Measurements from ENCODE around the gene LGR6.
A peak's percentile ranks its signal among the peaks of the same experiment; 100 is the strongest.
"Not testable (repeated sequence)": the region's sequence is repeated elsewhere in the genome, so short reads cannot be mapped to it uniquely, and the experiment has no call there.

LGR6 gene

DNA sequence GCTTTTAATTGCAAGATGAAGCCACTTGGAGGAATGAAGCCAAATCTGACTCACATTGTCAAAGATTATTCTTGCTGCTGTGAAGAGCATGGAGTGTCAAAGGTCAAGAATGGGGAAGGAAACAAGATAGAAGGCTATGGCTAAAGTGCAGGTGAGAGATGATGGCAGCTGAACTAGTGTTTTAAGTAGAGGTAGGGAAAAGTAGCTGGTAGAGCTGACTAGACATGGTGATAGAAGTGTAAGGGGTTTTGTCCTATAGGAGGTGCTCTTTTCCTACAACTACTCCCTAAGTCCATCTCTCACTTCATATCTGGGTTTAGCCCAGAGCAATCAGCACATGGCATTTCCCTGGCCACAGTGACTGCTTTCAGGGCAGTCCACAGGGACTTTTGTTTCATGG is 136.3 kb downstream of the LGR6 start:
- DNase-seq (ENCODE audit: low spot score): no peak

DNA sequence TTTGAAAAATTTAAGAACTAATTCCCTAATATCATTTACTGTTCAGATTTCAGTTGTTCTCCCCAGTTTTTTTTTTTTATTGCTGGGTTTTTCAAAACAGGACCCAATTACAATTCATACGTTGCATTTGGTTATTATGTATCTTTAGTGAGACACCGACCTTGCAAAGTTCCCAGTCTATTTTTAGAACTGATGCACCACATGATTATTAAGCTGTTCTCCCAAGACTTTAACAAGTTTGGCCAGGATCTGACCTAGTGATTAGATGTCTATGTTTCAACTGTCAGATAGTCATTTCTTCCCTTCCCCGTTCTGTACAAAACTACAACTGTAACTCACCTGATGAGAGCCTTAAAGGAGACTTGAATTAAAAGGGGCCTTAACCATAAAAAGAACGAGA is 140.3 kb downstream of the LGR6 start:
- DNase-seq (ENCODE audit: low spot score): no peak

DNA sequence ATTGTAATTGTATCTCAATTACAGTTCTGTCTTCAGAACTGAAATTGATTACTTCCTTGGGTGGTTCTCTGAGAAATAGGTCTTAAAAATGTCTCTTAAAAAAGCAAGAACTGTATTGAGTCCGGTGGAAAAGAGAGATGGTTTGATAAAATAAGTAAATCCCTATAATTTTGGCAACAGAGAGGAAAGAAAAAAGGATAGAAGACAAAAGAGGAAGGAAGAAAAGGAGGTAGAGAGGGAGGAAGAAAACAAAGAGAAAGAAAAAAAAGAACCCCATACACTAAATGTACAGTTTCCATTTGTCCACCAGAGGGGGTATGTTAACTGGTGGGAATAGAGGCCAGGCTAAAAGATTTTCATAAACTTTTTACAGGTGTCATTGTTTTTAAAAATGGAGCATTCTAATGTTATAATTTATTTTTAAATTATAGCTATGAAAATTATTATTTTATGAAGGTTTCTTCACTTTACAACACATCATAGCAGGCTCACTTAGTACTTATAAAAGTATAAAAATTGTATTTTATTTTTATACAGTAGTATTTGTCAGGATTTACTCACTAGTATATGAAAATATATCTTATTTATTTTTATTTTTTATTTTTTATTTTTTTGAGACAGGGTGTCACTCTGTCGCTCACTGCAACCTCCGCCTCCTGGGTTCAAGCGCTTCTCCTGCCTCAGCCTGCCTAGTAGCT is 150.2 kb downstream of the LGR6 start:
- DNase-seq (ENCODE audit: low spot score): peak; percentile 68

DNA sequence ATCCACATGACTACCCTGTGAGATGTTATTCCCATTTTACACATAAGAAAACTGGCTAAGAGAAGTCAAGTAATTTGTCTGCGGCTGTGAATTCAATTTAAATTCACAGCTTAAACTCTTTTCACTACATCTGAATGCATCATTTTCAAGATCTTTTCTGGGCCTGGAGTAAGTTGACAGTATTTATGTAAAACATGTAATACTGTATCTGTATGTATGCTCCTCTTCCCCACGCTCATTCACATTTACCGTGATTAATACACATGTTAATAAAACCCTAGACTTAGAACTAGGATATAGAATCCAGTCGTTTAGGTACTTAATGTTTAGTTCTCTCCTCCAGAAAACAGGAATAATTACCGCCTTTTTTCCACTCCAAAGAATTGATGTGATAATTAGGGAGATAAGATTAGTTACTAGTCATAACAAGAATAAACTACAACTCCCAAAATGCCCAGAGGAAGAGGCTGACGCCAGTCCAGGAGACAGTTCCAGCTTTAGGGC is 154.5 kb downstream of the LGR6 start:
- no peak for DNase-seq (ENCODE audit: low spot score)

DNA sequence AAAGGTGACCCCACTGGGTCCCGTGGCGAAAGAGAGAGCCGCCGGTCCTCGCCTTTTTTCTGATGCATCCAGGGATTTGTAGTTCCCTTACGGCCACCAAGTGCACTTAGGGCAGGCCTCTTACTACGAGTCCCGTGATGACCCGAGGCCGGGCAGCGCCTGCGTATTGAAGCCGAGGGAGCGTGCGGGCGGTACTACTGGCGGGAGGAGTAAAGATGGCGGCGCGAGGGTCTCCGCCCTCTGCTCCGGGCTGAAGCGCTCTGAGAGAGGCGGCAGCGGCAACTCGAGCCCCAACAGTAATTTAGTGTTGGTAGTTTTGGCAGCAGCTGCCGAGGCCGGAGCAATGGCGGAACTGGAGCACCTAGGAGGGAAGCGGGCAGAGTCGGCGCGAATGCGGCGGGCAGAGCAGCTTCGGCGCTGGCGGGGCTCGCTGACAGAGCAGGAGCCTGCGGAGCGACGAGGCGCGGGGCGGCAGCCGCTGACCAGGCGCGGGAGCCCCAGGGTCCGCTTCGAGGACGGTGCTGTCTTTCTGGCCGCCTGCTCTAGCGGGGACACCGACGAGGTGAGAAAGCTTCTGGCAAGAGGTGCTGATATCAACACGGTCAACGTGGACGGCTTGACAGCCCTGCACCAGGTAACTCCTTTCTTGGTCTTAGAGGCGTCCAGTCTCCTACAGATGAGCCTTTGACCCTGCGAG is 155.1 kb downstream of the LGR6 start, which contains the start of gene PPP1R12B:
TSS of gene PPP1R12B (plus strand) at position 191 of the 697 bp plus-strand sequence. CDS start at position 344, 153 bp downstream.
- DNase-seq (ENCODE audit: low spot score): peak; percentile 93

DNA sequence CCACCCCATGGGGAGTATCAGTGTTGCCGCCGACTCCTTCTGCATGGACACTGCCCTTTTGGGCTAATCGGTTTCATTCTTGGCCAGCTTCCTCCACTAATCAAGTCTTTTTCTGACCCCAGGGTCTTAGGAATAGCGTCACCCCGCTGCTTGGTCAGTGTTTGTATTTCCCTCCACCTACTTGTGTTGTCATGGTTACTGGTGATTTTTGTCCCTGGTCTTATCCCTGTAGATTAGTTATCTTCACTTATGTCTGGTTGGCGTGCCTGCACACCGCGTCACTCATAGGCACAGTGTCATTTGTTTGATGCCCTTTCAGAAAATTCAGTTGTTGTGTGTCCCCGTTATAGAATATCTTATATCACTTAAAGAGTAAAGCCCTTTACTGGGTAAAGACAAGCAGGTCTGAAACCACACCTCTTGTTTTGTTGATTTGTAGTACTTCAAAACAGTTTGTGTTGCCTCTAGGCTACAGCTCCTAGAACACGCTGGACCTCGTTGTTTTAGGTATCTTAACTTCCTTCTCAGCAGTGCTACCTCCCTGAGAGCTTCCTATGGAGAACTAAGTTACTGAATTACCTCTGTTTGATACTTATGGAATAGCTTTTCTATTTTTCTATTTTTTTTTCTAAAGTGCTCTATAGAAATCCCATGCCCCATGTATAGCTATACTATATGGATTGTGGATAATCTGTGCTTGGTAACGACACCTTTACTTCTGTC is 155.8 kb downstream of the LGR6 start:
- DNase-seq (ENCODE audit: low spot score): peak; percentile 49

DNA sequence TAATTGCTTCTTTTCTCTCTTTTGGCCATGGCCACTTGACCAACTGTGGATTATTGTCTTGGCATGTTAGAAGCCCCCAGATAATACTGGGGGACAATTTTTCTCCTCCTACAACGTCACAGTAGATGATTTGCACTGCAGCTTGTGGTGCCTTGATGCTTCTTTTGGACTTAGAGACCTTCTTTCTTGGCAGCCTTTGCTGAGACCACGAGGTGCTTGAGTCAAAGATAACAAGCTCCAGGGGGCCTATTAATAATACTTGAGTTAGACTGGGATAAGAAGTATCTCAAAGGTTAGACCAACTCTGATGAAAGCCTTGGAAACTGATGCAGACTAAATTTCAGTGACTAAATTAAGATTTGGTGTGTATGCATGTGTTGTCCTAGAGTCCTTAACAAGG is 158.1 kb downstream of the LGR6 start:
- no peak for DNase-seq (ENCODE audit: low spot score)

DNA sequence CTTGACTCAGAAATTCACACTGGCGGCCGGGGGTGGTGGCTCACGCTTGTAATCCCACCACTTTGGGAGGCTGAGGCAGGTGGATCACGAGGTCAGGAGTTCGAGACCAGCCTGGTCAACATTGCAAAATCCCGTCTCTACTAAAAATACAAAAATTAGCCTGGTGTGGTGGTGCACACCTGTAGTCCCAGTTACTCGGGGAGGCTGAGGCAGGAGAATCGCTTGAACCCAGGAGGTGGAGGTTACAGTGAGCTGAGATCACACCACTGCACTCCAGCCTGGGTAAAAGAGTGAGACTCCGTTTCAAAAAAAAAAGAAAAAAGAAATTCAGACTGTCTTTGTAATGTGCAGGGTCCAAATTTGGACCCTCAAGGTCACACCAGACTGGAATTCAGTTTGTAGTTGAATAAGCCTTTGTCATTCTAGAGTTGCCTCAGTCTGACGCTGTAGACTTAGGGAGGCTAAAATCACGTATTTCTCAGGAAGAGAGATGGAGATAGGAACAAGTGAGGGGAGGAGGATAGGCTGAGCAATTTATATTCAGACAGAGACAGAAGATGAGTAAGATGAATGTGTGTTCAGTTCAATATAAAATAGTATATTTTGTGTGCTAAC is 159.1 kb downstream of the LGR6 start:
- DNase-seq (ENCODE audit: low spot score): not testable (repeated sequence)

DNA sequence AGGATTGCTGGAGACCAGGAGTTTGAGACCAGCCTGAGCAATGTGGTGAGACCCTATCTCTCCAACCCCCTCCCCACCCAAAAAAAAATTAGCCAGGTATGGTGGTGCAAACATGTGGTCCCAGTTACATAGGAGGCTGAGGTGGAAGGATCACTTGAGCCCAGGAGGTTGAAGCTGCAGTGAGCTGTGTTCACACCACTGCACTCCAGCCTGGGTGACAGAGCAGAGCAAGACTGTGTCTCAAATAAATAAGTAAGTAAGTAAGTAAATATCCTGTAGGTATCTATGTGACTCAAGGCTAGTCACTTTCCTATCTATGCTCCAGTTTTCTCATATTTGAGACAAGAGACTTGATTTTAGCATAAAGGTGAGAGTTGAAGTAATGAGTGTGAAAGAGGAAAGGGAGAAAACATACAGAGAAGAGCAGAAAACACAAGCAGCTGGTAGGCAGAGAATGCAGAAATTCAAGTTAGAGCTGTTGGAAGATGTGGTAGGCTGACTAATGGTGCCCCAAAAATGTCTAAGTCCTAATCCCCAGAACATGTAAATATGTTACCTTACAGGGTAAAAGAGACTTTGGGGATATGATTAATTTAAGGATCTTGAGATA is 162.4 kb downstream of the LGR6 start:
- DNase-seq (ENCODE audit: low spot score): no peak

DNA sequence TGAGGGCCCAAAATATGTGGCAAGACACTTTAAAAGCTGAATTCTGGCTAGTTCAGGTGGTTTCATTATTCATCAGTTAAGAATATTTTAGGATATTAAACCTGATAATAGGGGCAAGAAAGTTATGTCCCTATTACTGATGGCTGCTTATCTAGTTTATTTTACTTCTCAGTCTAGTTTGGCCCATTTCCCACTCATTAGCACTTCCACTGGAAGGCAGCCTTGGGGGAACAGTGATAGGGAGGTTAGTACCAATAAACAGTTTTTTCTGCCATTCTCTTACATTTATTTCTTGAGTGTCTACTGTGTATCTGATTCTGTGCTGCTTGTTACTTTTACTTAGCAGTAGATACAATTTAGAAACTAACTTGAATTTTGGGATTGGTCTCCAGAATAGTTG is 163.9 kb downstream of the LGR6 start:
- DNase-seq (ENCODE audit: low spot score): no peak

DNA sequence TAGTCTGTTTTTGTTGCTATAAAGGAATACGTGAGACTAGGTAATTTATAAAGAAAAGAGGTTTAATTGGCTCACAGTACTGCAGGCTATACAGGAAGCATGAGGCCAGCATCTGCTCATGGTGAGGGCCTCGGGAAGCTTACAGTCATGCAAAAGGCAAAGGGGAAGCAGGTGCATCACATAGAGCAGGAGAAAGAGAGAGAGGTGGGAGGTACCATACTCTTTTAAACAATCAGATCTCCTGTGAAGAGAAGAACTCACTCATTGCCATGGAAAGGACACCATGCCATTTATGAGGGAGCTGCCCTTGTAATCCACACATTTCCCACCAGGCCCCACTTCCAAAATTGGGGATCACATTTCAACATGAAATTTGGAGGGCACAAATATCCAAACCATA is 167.6 kb downstream of the LGR6 start:
- no peak for DNase-seq (ENCODE audit: low spot score)

DNA sequence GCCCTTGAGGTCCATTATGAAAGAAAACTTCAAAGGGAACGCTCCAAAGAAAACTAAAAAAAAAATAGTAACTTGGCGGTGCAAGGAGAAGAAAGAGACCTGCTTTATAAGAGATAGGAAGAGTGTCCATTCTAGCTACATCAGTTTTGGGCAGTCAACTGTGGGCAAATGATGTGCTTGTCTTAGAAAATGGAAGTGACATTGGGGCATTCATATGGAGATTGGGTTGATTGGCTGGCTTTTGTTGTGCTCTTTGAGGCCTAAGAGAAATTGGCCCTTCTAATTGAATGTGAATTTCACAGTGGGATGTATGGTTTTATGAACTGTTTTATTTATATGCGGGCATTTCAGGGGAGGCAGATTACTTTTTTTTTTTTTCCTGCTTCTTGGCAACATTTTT is 168.1 kb downstream of the LGR6 start:
- no peak for DNase-seq (ENCODE audit: low spot score)

DNA sequence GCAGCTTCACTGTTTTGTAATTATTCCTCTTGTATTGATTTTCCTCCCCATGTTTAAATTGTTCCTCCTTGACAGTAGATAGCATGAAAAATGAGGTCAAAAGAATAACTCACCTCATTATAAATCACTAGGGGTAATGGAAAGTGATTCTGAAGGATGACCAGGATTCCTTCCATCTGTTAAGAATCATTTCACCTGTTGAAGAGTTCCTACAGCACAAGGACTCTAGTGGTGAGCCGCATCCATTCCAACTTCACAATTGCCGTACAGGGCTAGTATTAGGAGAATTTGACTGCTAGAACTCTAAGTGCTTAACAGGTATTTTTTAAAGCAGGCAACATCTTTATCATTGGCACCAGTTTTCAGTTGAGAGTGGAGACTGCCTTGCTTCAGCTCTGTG is 168.6 kb downstream of the LGR6 start:
- DNase-seq (ENCODE audit: low spot score): no peak

DNA sequence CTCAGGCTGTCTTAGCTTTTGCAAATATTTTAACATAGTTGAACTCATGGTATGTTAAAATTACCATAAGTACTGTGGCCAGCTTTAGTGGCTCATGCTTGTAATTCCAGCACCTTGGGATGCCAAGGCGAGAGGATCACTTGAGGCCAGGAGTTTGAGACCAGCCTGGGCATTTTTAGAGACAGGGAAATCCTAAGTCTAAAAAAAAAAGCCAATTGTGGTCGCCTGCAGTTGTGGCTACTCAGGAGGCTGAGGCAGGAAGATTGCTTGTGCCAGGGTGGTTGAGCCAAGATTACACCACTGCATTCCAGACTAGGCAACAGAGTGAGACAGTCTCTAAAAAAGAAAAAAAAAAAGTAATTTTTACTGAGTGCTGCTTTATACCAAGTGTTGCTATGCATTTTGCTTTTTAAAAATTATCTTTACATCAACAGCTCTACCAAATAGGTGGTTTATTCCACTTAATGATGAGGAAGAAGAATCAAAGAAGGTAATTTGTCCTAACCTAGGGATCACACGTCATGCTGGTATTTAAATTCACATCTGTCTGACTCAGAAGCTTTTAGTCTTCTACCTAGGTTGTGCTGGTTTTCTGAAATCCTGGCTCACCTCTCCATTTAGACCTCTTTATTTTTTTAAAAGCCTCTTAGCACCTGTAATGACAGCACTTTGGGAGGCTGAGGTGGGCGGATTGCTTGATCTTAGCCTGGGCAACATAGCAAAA is 171.7 kb downstream of the LGR6 start:
- no peak for DNase-seq (ENCODE audit: low spot score)

DNA sequence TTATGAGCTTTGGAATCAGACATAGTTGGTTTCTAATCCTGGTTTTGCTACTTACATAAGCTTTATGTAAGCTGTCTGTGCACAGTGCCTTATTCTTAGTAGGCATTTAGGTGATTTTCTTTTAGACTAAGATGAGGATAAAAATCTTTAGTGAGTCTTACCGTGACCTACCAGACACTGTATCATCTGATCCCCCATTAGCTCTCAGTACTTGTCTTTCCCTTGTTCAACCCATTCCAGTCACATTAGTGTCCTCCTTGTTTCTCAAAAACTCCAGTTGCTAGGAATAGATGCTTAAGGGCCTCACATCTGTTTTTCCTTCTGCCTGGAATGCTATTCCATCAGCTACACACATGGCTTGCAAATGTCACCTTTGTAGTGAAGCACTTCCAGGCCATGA is 173.7 kb downstream of the LGR6 start:
- no peak for DNase-seq (ENCODE audit: low spot score)

All from hematopoietic multipotent progenitor cell treated with erythropoietin and hydrocortisone succinate and interleukin-3 and kit ligand, for 17 days (in vitro differentiated cells).